Spleen (tissue), 11 donors: ENCODE data around the gene SRD5A1. TPM values are rescaled to one million over a fixed set of nuclear protein-coding genes. Genes with fewer than 3 reads are reported as not detected.

Source experiments
- DNase-seq: peaks from one replicate; pipeline ENCODE4 v3.0.0-alpha.2; 2020
- H3K27ac ChIP-seq, 8 donors: fragments of 200-600 bp; sonication (generic) in 7 of 8; 1 replicate in 4 of 8; 2 replicates in 4 of 8; pipeline versions ENCODE4 v1.5.0 to v1.8.0; 2016 to 2021; ENCODE audit warnings: inconsistent platforms in 4 of 8, mild to moderate bottlenecking in 4 of 8, moderate library complexity in 1 of 8
- H3K27me3 ChIP-seq, 7 donors: fragments of 200-600 bp; sonication (generic) in 6 of 7; replicated peaks in 1 of 7; 1 replicate in 4 of 7; 2 replicates in 3 of 7; pipeline versions ENCODE4 v1.5.0 to v1.8.0; 2016 to 2021; ENCODE audit warnings: inconsistent platforms in 3 of 7, mild to moderate bottlenecking in 1 of 7
- H3K36me3 ChIP-seq, 6 donors: fragments of 200-600 bp; sonication (generic) in 5 of 6; 1 replicate in 4 of 6; 2 replicates in 2 of 6; pipeline versions ENCODE4 v1.5.0 to v1.8.0; 2016 to 2021; ENCODE audit warnings: inconsistent platforms in 2 of 6
- H3K4me1 ChIP-seq, 6 donors: fragments of 200-600 bp; sonication (generic) in 5 of 6; 1 replicate in 3 of 6; 2 replicates in 3 of 6; pipeline versions ENCODE4 v1.5.0 to v1.8.0; 2016 to 2021; ENCODE audit warnings: inconsistent platforms in 3 of 6
- H3K4me3 ChIP-seq, 8 donors: fragments of 200-600 bp; sonication (generic) in 7 of 8; 1 replicate in 4 of 8; 2 replicates in 4 of 8; pipeline versions ENCODE4 v1.5.0 to v1.8.0; 2016 to 2021; ENCODE audit warnings: inconsistent platforms in 4 of 8, mild to moderate bottlenecking in 4 of 8, moderate library complexity in 2 of 8
- H3K9me3 ChIP-seq, 8 donors: fragments of 200-600 bp; sonication (generic) in 7 of 8; 1 replicate in 4 of 8; 2 replicates in 4 of 8; pipeline versions ENCODE4 v1.5.0 to v1.8.0; 2016 to 2021; ENCODE audit warnings: inconsistent platforms in 4 of 8
- CTCF ChIP-seq, 11 experiments: fragments of 200-600 bp in 7 of 11; fragments of 450-650 bp in 4 of 11; sonication (generic) in 4 of 11; IDR thresholded peaks in 8 of 11; conservative IDR thresholded peaks in 3 of 11; 1 replicate in 7 of 11; 2 replicates in 4 of 11; pipeline versions ENCODE4 v1.4.0 to v1.8.0; 2016 to 2021; ENCODE audit warnings: antibody characterized with exemption in 11 of 11, inconsistent platforms in 4 of 11, mild to moderate bottlenecking in 1 of 11
- POLR2A ChIP-seq, 3 donors: fragments of 450-650 bp; IDR thresholded peaks; one replicate each; pipeline ENCODE4 v1.5.1; 2017; ENCODE audit warnings: antibody characterized with exemption in 3 of 3, mild to moderate bottlenecking in 1 of 3
- POLR2AphosphoS5 ChIP-seq, 3 donors: sonication (generic); formaldehyde crosslinking; IDR thresholded peaks; one replicate each; pipeline ENCODE4 v1.5.1; 2017; ENCODE audit warnings: antibody characterized with exemption in 3 of 3
- WGBS, 5 donors: extraction: QIAGEN DNeasy Blood & Tissue Kit in 3 of 5; methylation state at CpG; one replicate each; pipeline versions ENCODE4 v1.1.5 to v1.1.7; 2013 to 2018; 5-methylcytosine and 5-hydroxymethylcytosine counted together
- intact Hi-C: fragments of 100-400 bp; cut with DNase I; formaldehyde crosslinking; loops from one replicate; pipeline ENCODE4 v1.15.0; 2023; ENCODE audit warnings: low total_unique reads
- polyA plus RNA-seq, 3 donors: library from polyadenylated mRNA; stranded (reverse); fragments of 200-250 nt; gene quantifications; one replicate each; pipeline ENCODE4 v1.2.1, GENCODE V29; 2013
- total RNA-seq, 7 donors: library from RNA; depleted of rRNA in 3 of 7; stranded (reverse); fragments of >200 nt in 3 of 7; fragmentation: NEBNext Ultra II Directional in 4 of 7; extraction: Animal tissue kit (Norgen Biotek cat#: 25700) in 4 of 7; gene quantifications; one replicate each; pipeline versions ENCODE4 v1.1.0 to v1.2.1, GENCODE V29; 2016 to 2021
- donor health status: healthy with polysubstance abuse.
- donor health status: DM: no; HTN: no; CAD: no; lungs with moderate emphysema.
- donor health status: DM: no; HTN: no; CAD: no.
- donor health status: Bipolar disorder and iron deficiency.
- donor health status: healthy.
- donor health status: DM: no; HTN: no; CAD: no.
- donor health status: DM: yes; HTN: yes; CAD: no.

The SRD5A1 gene
- total and polyA plus RNA-seq, 10 donors: 2.5 to 9.3 (median 5.7) TPM

- Histone ChIP-seq H3K27ac (no peak overlapping the region), H3K4me1 (peaks cover 0 to 16% (median 10%) of the 10 kb centered on the region in 6 donors), H3K36me3 (no peaks in the 10 kb centered on the region), H3K4me3 (no peak overlapping the region), H3K9me3 (no peaks in the 10 kb centered on the region), H3K27me3 (peaks cover 0 to 55% (median 29%) of the 10 kb centered on the region in 7 donors)
- TF ChIP-seq CTCF (IDR thresholded peaks at IDR 0.05 in 8 of 11, conservative IDR thresholded peaks at IDR 0.05 in 3 of 11): no peak
- no peak for TF ChIP-seq POLR2AphosphoS5 (IDR thresholded peaks at IDR 0.05)
- no peak for TF ChIP-seq POLR2A (IDR thresholded peaks at IDR 0.05)
- 48 to 67% (median 58%) methylated on average over 6 of the region's 6 CpGs for WGBS, 5 donors
- intact Hi-C loops: no loop called here
- no peak for DNase-seq
These were observed 48.1 kb upstream of the SRD5A1 start for GRCh38 chr5:6585168-6585567.

DNA sequence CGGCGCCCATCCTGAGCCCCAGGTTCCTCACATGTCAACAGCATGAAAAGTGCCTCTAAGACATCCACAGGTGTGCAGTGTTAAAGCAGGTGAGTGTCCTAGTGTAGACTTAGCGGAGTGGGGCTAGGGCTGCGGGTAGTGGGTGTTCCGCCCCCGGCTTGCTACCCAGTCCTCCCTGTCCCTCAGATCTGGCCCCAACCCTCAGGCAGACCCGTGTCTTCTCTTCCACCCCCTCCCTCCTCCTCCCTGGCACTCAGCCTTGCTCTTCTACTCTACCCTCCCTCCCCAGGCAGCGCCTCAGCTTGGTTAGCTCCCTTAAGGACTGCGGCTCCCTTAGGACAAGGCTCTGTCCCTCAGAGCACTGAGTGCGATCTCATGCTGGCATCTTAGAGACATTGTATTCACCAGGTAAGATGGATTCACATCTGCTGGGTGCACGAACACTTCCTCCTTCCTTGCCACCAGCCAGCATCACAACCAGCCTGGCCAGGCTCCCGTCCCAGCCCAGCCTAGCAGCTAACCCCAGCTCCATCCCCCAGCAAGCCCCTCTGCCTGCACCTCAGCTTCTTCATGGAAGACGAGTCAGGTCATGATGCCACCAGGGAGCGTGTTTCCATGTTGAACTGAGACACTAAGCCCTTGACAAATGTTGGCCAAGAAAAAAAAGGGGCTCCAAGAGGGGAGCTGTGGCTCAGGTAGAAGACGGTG, 47.1 kb upstream of the SRD5A1 start:
- DNase-seq: no peak
- TF ChIP-seq CTCF (IDR thresholded peaks at IDR 0.05 in 8 of 11, conservative IDR thresholded peaks at IDR 0.05 in 3 of 11) (no peak), POLR2A (IDR thresholded peaks at IDR 0.05) (no peak)
- WGBS, 5 donors: 78 to 83% (median 79%) methylated on average over 14 to 15 of the region's 15 CpGs
- Histone ChIP-seq H3K4me3 (no peak overlapping the region), H3K9me3 (no peaks in the 10 kb centered on the region), H3K4me1 (peaks cover 0 to 16% (median 10%) of the 10 kb centered on the region in 6 donors), H3K27ac (no peak overlapping the region), H3K27me3 (peaks cover 0 to 55% (median 29%) of the 10 kb centered on the region in 7 donors), H3K36me3 (no peaks in the 10 kb centered on the region)
- intact Hi-C loops: no loop called here

DNA sequence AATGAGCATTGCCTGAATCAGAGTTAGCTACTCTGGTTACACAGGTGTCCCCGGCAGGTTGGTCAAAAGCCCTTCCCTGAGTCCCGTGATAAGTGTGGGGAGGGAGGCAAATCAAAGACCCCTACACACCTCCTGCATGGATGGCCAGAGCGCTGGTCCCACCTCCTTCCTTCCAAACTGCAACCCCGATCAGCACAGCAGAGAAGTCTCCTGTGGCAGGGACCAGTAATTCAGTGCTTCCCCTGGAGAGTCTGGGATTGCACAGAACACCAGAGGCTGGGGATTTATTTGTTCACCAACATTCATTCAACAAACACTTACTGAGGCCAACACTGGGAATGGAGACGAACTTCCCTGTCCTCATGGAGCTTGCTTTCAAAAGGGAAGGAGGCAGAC, 46.6 kb upstream of the SRD5A1 start:
- no peak overlapping the region for H3K27ac ChIP-seq
- H3K4me3 ChIP-seq: no peak overlapping the region
- H3K36me3 ChIP-seq: no peaks in the 10 kb centered on the region
- H3K27me3 ChIP-seq: peaks cover 0 to 50% (median 29%) of the 10 kb centered on the region in 7 donors
- TF ChIP-seq POLR2A (IDR thresholded peaks at IDR 0.05) (no peak), CTCF (IDR thresholded peaks at IDR 0.05 in 8 of 11, conservative IDR thresholded peaks at IDR 0.05 in 3 of 11) (no peak), POLR2AphosphoS5 (IDR thresholded peaks at IDR 0.05) (no peak)
- 83 to 91% (median 85%) methylated on average over 5 of the region's 5 CpGs for WGBS, 5 donors
- DNase-seq: no peak
- intact Hi-C loops: no loop called here
- H3K4me1 ChIP-seq: peaks cover 0 to 16% (median 10%) of the 10 kb centered on the region in 6 donors
- H3K9me3 ChIP-seq: no peaks in the 10 kb centered on the region

DNA sequence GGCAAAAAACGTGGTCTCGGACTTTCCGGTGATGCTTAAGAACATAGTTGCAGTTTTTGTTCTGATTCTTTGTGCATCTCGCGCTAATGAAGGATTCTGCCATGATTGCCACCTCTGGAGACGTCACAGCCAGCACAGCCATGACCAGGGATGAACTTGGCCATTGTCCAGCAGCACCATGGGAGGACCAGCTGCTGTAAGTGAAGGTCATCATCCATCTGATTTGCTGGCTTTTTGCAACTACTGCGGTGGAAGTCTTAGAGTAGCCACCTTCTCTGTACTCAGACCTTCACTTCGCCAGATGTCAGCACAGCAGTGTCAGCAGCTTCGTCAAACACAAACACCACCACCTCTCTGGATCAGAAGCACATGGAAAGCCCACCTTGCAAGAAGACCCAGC, 46.1 kb upstream of the SRD5A1 start:
- peaks cover 0 to 44% (median 27%) of the 10 kb centered on the region in 7 donors for H3K27me3 ChIP-seq
- H3K27ac ChIP-seq: no peak overlapping the region
- DNase-seq: no peak
- TF ChIP-seq CTCF (IDR thresholded peaks at IDR 0.05 in 8 of 11, conservative IDR thresholded peaks at IDR 0.05 in 3 of 11): no peak
- TF ChIP-seq POLR2AphosphoS5 (IDR thresholded peaks at IDR 0.05): no peak
- no peak for TF ChIP-seq POLR2A (IDR thresholded peaks at IDR 0.05)
- H3K4me1 ChIP-seq: peaks cover 0 to 16% (median 10%) of the 10 kb centered on the region in 6 donors
- H3K9me3 ChIP-seq: no peaks in the 10 kb centered on the region
- intact Hi-C loops: no loop called here
- H3K4me3 ChIP-seq: no peak overlapping the region
- WGBS, 5 donors: 78 to 91% (median 86%) methylated on average over 9 of the region's 9 CpGs
- no peaks in the 10 kb centered on the region for H3K36me3 ChIP-seq
